Measurements from ENCODE around the gene NFKBIB. TPM values are rescaled to one million over a fixed set of nuclear protein-coding genes. Genes with fewer than 3 reads are reported as not detected.

NFKBIB gene
- polyA plus RNA-seq, 1 donor: 11.5 TPM

Other genes with a start within 250 kb of the NFKBIB start
- gene CAPN12, start 155.5 kb upstream of the NFKBIB start, polyA plus RNA-seq (ENCODE audit: insufficient read length): 3.4 TPM
- gene LGALS7, start 126.5 kb upstream of the NFKBIB start, polyA plus RNA-seq (ENCODE audit: insufficient read length): not detected
- gene LGALS7B, start 110.8 kb upstream of the NFKBIB start, polyA plus RNA-seq (ENCODE audit: insufficient read length): 5.4 TPM
- gene LGALS4, start 87.0 kb upstream of the NFKBIB start, polyA plus RNA-seq (ENCODE audit: insufficient read length): 1.5 TPM
- 154 TPM for gene ECH1, start 68.2 kb upstream of the NFKBIB start, polyA plus RNA-seq (ENCODE audit: insufficient read length)
- gene HNRNPL, start 50.0 kb upstream of the NFKBIB start, polyA plus RNA-seq (ENCODE audit: insufficient read length): 273 TPM
- gene RINL, start 21.7 kb upstream of the NFKBIB start, polyA plus RNA-seq (ENCODE audit: insufficient read length): 9.1 TPM
- gene SIRT2, start 351 bp upstream of the NFKBIB start, polyA plus RNA-seq (ENCODE audit: insufficient read length): 98.5 TPM
- 4.2 TPM for gene CCER2, start 12.2 kb downstream of the NFKBIB start, polyA plus RNA-seq (ENCODE audit: insufficient read length)
- gene SARS2, start 30.8 kb downstream of the NFKBIB start, polyA plus RNA-seq (ENCODE audit: insufficient read length): 31.1 TPM
- gene MRPS12, start 31.0 kb downstream of the NFKBIB start, polyA plus RNA-seq (ENCODE audit: insufficient read length): 20.2 TPM
- 32.3 TPM for gene FBXO17, start 75.8 kb downstream of the NFKBIB start, polyA plus RNA-seq (ENCODE audit: insufficient read length)
- gene FBXO27, start 132.6 kb downstream of the NFKBIB start, polyA plus RNA-seq (ENCODE audit: insufficient read length): 4.1 TPM
- gene ACP7, start 184.4 kb downstream of the NFKBIB start, polyA plus RNA-seq (ENCODE audit: insufficient read length): 0.14 TPM
- 23.0 TPM for gene PAK4, start 225.8 kb downstream of the NFKBIB start, polyA plus RNA-seq (ENCODE audit: insufficient read length)